GM18873 (cell line): ENCODE measurements around the gene MAP7.
"Not testable (repeated sequence)": the region's sequence is repeated elsewhere in the genome, so short reads cannot be mapped to it uniquely, and the experiment has no call there.

ENCODE experiments used
- ATAC-seq: cut with Tn5 transposase; IDR thresholded peaks from one replicate; pipeline ENCODE4 v1.9.1; 2021; ENCODE audit warnings: mild to moderate bottlenecking, moderate library complexity, moderate number of reproducible peaks; ENCODE audit not compliant: unreplicated experiment, low FRiP score

MAP7 gene

GRCh38 chr6:136318676-136319075, 231.5 kb downstream of the MAP7 start:
- no peak for ATAC-seq

- ATAC-seq = no peak
Measured at GRCh38 chr6:136317971-136318370, 232.3 kb downstream of the MAP7 start.

GRCh38 chr6:136317021-136317694, 233.1 kb downstream of the MAP7 start:
- ATAC-seq = peak; percentile 63

GRCh38 chr6:136315594-136315993, 234.6 kb downstream of the MAP7 start:
- no peak for ATAC-seq

GRCh38 chr6:136312975-136313374, 237.2 kb downstream of the MAP7 start:
- ATAC-seq = no peak

GRCh38 chr6:136309729-136310311, 240.4 kb downstream of the MAP7 start:
- no peak for ATAC-seq

- no peak for ATAC-seq
Measured at GRCh38 chr6:136309171-136309570, 241.1 kb downstream of the MAP7 start.

- not testable (repeated sequence) for ATAC-seq
Measured at GRCh38 chr6:136308469-136308868, 241.8 kb downstream of the MAP7 start.

GRCh38 chr6:136307351-136307750, 242.9 kb downstream of the MAP7 start:
- no peak for ATAC-seq

GRCh38 chr6:136306466-136306865, 243.8 kb downstream of the MAP7 start:
- no peak for ATAC-seq

- ATAC-seq = no peak
Measured at GRCh38 chr6:136304410-136304809, 245.8 kb downstream of the MAP7 start.

- no peak for ATAC-seq
Measured at GRCh38 chr6:136303516-136303915, 246.7 kb downstream of the MAP7 start.

GRCh38 chr6:136294621-136295020, 255.6 kb downstream of the MAP7 start:
- no peak for ATAC-seq
